Measurements from ENCODE around the gene CFAP61. TPM values are rescaled to one million over a fixed set of nuclear protein-coding genes. Genes with fewer than 3 reads are reported as not detected.

CFAP61 gene
- total and polyA plus RNA-seq, 12 donors: 0.53 to 3.6 (median 1.1) TPM; not detected in 3

GRCh38 chr20:20224806-20225205 lies 172.5 kb downstream of the CFAP61 start:
- no peak overlapping the region for H3K4me3 ChIP-seq
- 67 to 76% (median 68%) methylated on average over 1 of the region's 1 CpG for WGBS, 4 donors
- no peaks in the 10 kb centered on the region for H3K36me3 ChIP-seq (replicated peaks in 1 of 2)
- no peak overlapping the region for H3K27ac ChIP-seq
- no peak for DNase-seq
- intact Hi-C loops (cut with DNase I): no loop called here
- no peaks in the 10 kb centered on the region for H3K27me3 ChIP-seq
- no peak for TF ChIP-seq CTCF (IDR thresholded peaks at IDR 0.05)
- TF ChIP-seq POLR2A (IDR thresholded peaks at IDR 0.05): no peak
- no peaks in the 10 kb centered on the region for H3K4me1 ChIP-seq (replicated peaks in 1 of 2)
- no peaks in the 10 kb centered on the region for H3K9me3 ChIP-seq (replicated peaks in 1 of 3)

GRCh38 chr20:20225325-20226043 lies 173.2 kb downstream of the CFAP61 start:
- no peaks in the 10 kb centered on the region for H3K4me1 ChIP-seq (replicated peaks in 1 of 2)
- H3K9me3 ChIP-seq (replicated peaks in 1 of 3): no peaks in the 10 kb centered on the region
- no peak for DNase-seq
- intact Hi-C loops (cut with DNase I): no loop called here
- no peak for TF ChIP-seq CTCF (IDR thresholded peaks at IDR 0.05)
- no peak for TF ChIP-seq POLR2A (IDR thresholded peaks at IDR 0.05)
- H3K4me3 ChIP-seq: no peak overlapping the region
- H3K27ac ChIP-seq: no peak overlapping the region
- H3K27me3 ChIP-seq: no peaks in the 10 kb centered on the region
- H3K36me3 ChIP-seq (replicated peaks in 1 of 2): no peaks in the 10 kb centered on the region
- WGBS, 4 donors: 55 to 63% (median 61%) methylated on average over 6 of the region's 6 CpGs

- DNase-seq: no peak
- no peaks in the 10 kb centered on the region for H3K27me3 ChIP-seq
- no peaks in the 10 kb centered on the region for H3K4me1 ChIP-seq (replicated peaks in 1 of 2)
- H3K9me3 ChIP-seq (replicated peaks in 1 of 3): no peaks in the 10 kb centered on the region
- no peak overlapping the region for H3K27ac ChIP-seq
- no peak overlapping the region for H3K4me3 ChIP-seq
- intact Hi-C loops (cut with DNase I): no loop called here
- WGBS, 4 donors: 78 to 85% (median 81%) methylated on average over 6 of the region's 6 CpGs
- H3K36me3 ChIP-seq (replicated peaks in 1 of 2): no peaks in the 10 kb centered on the region
- TF ChIP-seq CTCF (IDR thresholded peaks at IDR 0.05) (no peak), POLR2A (IDR thresholded peaks at IDR 0.05) (no peak)
Observed at GRCh38 chr20:20226554-20226953, 174.2 kb downstream of the CFAP61 start.

GRCh38 chr20:20227013-20227571 lies 174.8 kb downstream of the CFAP61 start:
- intact Hi-C loops (cut with DNase I): no loop called here
- Histone ChIP-seq H3K27ac (no peak overlapping the region), H3K4me1 (replicated peaks in 1 of 2) (no peaks in the 10 kb centered on the region), H3K36me3 (replicated peaks in 1 of 2) (no peaks in the 10 kb centered on the region), H3K27me3 (no peaks in the 10 kb centered on the region), H3K4me3 (no peak overlapping the region), H3K9me3 (replicated peaks in 1 of 3) (no peaks in the 10 kb centered on the region)
- TF ChIP-seq CTCF (IDR thresholded peaks at IDR 0.05) (no peak), POLR2A (IDR thresholded peaks at IDR 0.05) (no peak)
- 81 to 91% (median 85%) methylated on average over 2 of the region's 2 CpGs for WGBS, 4 donors
- DNase-seq: no peak

All from adrenal gland (tissue), 12 donors.